Ishikawa (cell line): Measurements from ENCODE around the gene TMEM209.
A peak's percentile ranks its signal among the peaks of the same experiment; 100 is the strongest.

Experiments used
- CEBPB ChIP-seq: IDR thresholded peaks from 2 replicates; pipeline ENCODE4 v1.6.1; 2012
- CREB1 ChIP-seq: IDR thresholded peaks from 2 replicates; pipeline ENCODE4 v1.6.1; 2012; ENCODE audit warnings: low read depth
- EGR1 ChIP-seq: IDR thresholded peaks from 2 replicates; pipeline ENCODE4 v1.6.1; 2012
- EP300 ChIP-seq: IDR thresholded peaks from 2 replicates; pipeline ENCODE4 v1.6.1; 2012; ENCODE audit warnings: borderline replicate concordance
- FOXM1 ChIP-seq: IDR thresholded peaks from 2 replicates; pipeline ENCODE4 v1.6.1; 2012; ENCODE audit warnings: low read depth, borderline replicate concordance
- MAX ChIP-seq: IDR thresholded peaks from 2 replicates; pipeline ENCODE4 v1.6.1; 2012
- NFIC ChIP-seq: IDR thresholded peaks from 2 replicates; pipeline ENCODE4 v1.6.1; 2012
- RAD21 ChIP-seq: IDR thresholded peaks from 2 replicates; pipeline ENCODE4 v1.6.1; 2012; ENCODE audit warnings: low read depth
- REST ChIP-seq: IDR thresholded peaks from 2 replicates; pipeline ENCODE4 v1.6.1; 2012; ENCODE audit warnings: low read depth, mild to moderate bottlenecking
- TAF1 ChIP-seq: IDR thresholded peaks from 2 replicates; pipeline ENCODE4 v1.6.1; 2012; ENCODE audit warnings: low read depth, mild to moderate bottlenecking
- TCF12 ChIP-seq: IDR thresholded peaks from 2 replicates; pipeline ENCODE4 v1.6.1; 2012; ENCODE audit warnings: low read depth
- TEAD4 ChIP-seq: IDR thresholded peaks from 2 replicates; pipeline ENCODE4 v1.6.1; 2012
- USF1 ChIP-seq: IDR thresholded peaks from 2 replicates; pipeline ENCODE4 v1.6.1; 2012
- YY1 ChIP-seq: IDR thresholded peaks from 2 replicates; pipeline ENCODE4 v1.6.1; 2012; ENCODE audit warnings: low read depth
- ZBTB7A ChIP-seq: IDR thresholded peaks from 2 replicates; pipeline ENCODE4 v1.6.1; 2012; ENCODE audit warnings: low read depth

TMEM209 gene

GRCh38 chr7:130154131-130154500 lies 51.1 kb downstream of the TMEM209 start:
- TF ChIP-seq EGR1 (no peak), CEBPB (no peak), YY1 (no peak), TEAD4 (no peak), NFIC (no peak), TAF1 (no peak), USF1 (no peak), ZBTB7A (no peak), CREB1 (no peak), EP300 (no peak), FOXM1 (no peak), RAD21 (no peak), MAX (no peak), TCF12 (no peak), REST (no peak)

GRCh38 chr7:130153211-130153908 lies 51.8 kb downstream of the TMEM209 start:
- TF ChIP-seq MAX (no peak), USF1 (no peak), FOXM1 (no peak), EGR1 (no peak), ZBTB7A (no peak), EP300 (no peak), TAF1 (no peak), RAD21 (no peak), TEAD4 (no peak), CEBPB (no peak), TCF12 (no peak), REST (no peak), NFIC (no peak), CREB1 (no peak), YY1 (no peak)

GRCh38 chr7:130152493-130153210 lies 52.6 kb downstream of the TMEM209 start:
- no peak for TF ChIP-seq USF1
- TF ChIP-seq NFIC: no peak
- TF ChIP-seq FOXM1: no peak
- TF ChIP-seq RAD21: no peak
- TF ChIP-seq EP300: no peak
- no peak for TF ChIP-seq ZBTB7A
- no peak for TF ChIP-seq MAX
- no peak for TF ChIP-seq CEBPB

GRCh38 chr7:130151591-130152492 lies 53.4 kb downstream of the TMEM209 start:
- 0 out of 2 replicates have a peak, but pooled peaks have one; percentile 45 for TF ChIP-seq CEBPB
- TF ChIP-seq ZBTB7A: no peak

GRCh38 chr7:130150587-130150986 lies 54.6 kb downstream of the TMEM209 start:
- TF ChIP-seq CEBPB: no peak
- no peak for TF ChIP-seq ZBTB7A
- TF ChIP-seq USF1: no peak
- no peak for TF ChIP-seq EP300
- TF ChIP-seq TCF12: no peak
- no peak for TF ChIP-seq NFIC
- no peak for TF ChIP-seq CREB1
- TF ChIP-seq EGR1: no peak
- no peak for TF ChIP-seq TEAD4
- TF ChIP-seq FOXM1: no peak
